Esophagus muscularis mucosa (tissue), 3 donors: Measurements from ENCODE around the gene LHX3.

Experiments used
- EP300 ChIP-seq: sonication (generic); formaldehyde crosslinking; IDR thresholded peaks from one replicate; pipeline ENCODE4 v1.6.1; 2017; ENCODE audit warnings: antibody characterized with exemption
- TF ChIP-seq, protein P1 (sequence below), 3 experiments: fragments of 200-600 bp in 2 of 3; fragments of 450-650 bp in 1 of 3; sonication (generic) in 2 of 3; IDR thresholded peaks; one replicate each; pipeline ENCODE4 v1.5.1; 2017 to 2019; ENCODE audit warnings: antibody characterized with exemption in 3 of 3, mild to moderate bottlenecking in 2 of 3, moderate library complexity in 1 of 3

- no peak for TF ChIP-seq EP300
- TF ChIP-seq, protein P1, sequence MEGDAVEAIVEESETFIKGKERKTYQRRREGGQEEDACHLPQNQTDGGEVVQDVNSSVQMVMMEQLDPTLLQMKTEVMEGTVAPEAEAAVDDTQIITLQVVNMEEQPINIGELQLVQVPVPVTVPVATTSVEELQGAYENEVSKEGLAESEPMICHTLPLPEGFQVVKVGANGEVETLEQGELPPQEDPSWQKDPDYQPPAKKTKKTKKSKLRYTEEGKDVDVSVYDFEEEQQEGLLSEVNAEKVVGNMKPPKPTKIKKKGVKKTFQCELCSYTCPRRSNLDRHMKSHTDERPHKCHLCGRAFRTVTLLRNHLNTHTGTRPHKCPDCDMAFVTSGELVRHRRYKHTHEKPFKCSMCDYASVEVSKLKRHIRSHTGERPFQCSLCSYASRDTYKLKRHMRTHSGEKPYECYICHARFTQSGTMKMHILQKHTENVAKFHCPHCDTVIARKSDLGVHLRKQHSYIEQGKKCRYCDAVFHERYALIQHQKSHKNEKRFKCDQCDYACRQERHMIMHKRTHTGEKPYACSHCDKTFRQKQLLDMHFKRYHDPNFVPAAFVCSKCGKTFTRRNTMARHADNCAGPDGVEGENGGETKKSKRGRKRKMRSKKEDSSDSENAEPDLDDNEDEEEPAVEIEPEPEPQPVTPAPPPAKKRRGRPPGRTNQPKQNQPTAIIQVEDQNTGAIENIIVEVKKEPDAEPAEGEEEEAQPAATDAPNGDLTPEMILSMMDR (IDR thresholded peaks at IDR 0.05): no peak
Measured at GRCh38 chr9:136193127-136193890, 11.6 kb downstream of the LHX3 start.
